Stimulated activated CD4-positive, alpha-beta T cell treated with anti-CD3 and anti-CD28 coated beads, TNF-alpha, amount 100 ng/mL, for 1 hour (primary cell): ENCODE results near the gene ELL2.
"Not testable (repeated sequence)": the region's sequence is repeated elsewhere in the genome, so short reads cannot be mapped to it uniquely, and the experiment has no call there.

Experiments
- DNase-seq, 3 donors: peaks; one replicate each; pipeline ENCODE4 v3.0.0-alpha.2; 2020; ENCODE audit warnings: low read depth in 3 of 3, low spot score in 1 of 3

The ELL2 gene

GRCh38 chr5:95931079-95931833, 30.4 kb downstream of the ELL2 start:
- no peak for DNase-seq

- DNase-seq = no peak
Measured at GRCh38 chr5:95930141-95930930, 31.3 kb downstream of the ELL2 start.

GRCh38 chr5:95928724-95929253, 32.9 kb downstream of the ELL2 start:
- DNase-seq = no peak

- DNase-seq = no peak
Measured at GRCh38 chr5:95927927-95928723, 33.5 kb downstream of the ELL2 start.

GRCh38 chr5:95927300-95927699, 34.4 kb downstream of the ELL2 start:
- DNase-seq = not testable (repeated sequence)

GRCh38 chr5:95925939-95926338, 35.7 kb downstream of the ELL2 start:
- no peak for DNase-seq

- DNase-seq = no peak
Measured at GRCh38 chr5:95925378-95925744, 36.3 kb downstream of the ELL2 start.

GRCh38 chr5:95924720-95925377, 36.8 kb downstream of the ELL2 start:
- no peak for DNase-seq

- no peak for DNase-seq
Measured at GRCh38 chr5:95923918-95924544, 37.6 kb downstream of the ELL2 start.

- DNase-seq = no peak
Measured at GRCh38 chr5:95922798-95923197, 38.9 kb downstream of the ELL2 start.

- DNase-seq = no peak
Measured at GRCh38 chr5:95921501-95921900, 40.1 kb downstream of the ELL2 start.

- DNase-seq = no peak
Measured at GRCh38 chr5:95920822-95921221, 40.8 kb downstream of the ELL2 start.

- no peak for DNase-seq
Measured at GRCh38 chr5:95919658-95920057, 42.0 kb downstream of the ELL2 start.

- DNase-seq = no peak
Measured at GRCh38 chr5:95918421-95919006, 43.1 kb downstream of the ELL2 start.

GRCh38 chr5:95917207-95917606, 44.4 kb downstream of the ELL2 start:
- no peak for DNase-seq

- no peak for DNase-seq
Measured at GRCh38 chr5:95916687-95917085, 45.0 kb downstream of the ELL2 start.

GRCh38 chr5:95915999-95916686, 45.5 kb downstream of the ELL2 start:
- DNase-seq = no peak

- DNase-seq = no peak
Measured at GRCh38 chr5:95913663-95914062, 48.0 kb downstream of the ELL2 start.

- DNase-seq = no peak
Measured at GRCh38 chr5:95912029-95912428, 49.6 kb downstream of the ELL2 start.

GRCh38 chr5:95910521-95910920, 51.1 kb downstream of the ELL2 start:
- no peak for DNase-seq
